Endothelial cell of umbilical vein (primary cell): ENCODE data around the gene LSMEM2. TPM values are rescaled to one million over a fixed set of nuclear protein-coding genes. Genes with fewer than 3 reads are reported as not detected.

Experiments
- BruUV-seq: library from RNA; stranded (reverse); fragments of 400-500 nt; replicated peaks from 2 replicates; lab custom pipeline; 2021; lab: Mats Ljungman, UMichigan
- CTCF ChIA-PET: fragments of 300-600, 350-600 bp; sonication (Branson Sonifier 250); formaldehyde crosslinking; loops from one replicate; lab custom pipeline; 2021; ENCODE audit warnings: antibody characterized with exemption, inconsistent platforms; lab: Charles Lee
- POLR2A ChIA-PET: fragments of 300-600, 350-600 bp; sonication (Branson Sonifier 250); formaldehyde crosslinking; loops from one replicate; lab custom pipeline; 2021; ENCODE audit warnings: antibody characterized with exemption, inconsistent platforms; lab: Charles Lee
- DNase-seq: peaks from one replicate; pipeline ENCODE4 v3.0.0-alpha.2; 2011; ENCODE audit warnings: low read depth, low spot score
- FAIRE-seq: peaks from 2 replicates; lab custom pipeline; 2011; peaks lifted over from hg19 to GRCh38; lab: Jason Lieb, UNC
- H2AFZ ChIP-seq: 2 replicates; pipeline ENCODE4 v1.6.0; 2012; ENCODE audit warnings: low read depth, low read length, control low read depth, inconsistent platforms
- H3K27ac ChIP-seq: 2 replicates; pipeline ENCODE4 v1.5.1; 2011; ENCODE audit warnings: low read depth, mild to moderate bottlenecking, control low read depth, low read length, moderate library complexity; ENCODE audit not compliant: insufficient read depth
- H3K27me3 ChIP-seq, 2 experiments: 2 replicates each; pipeline versions ENCODE4 v1.6.0 to v1.6.1; 2011; ENCODE audit warnings: low read length in 2 of 2, mixed read lengths in 1 of 2; ENCODE audit not compliant: control insufficient read depth in 2 of 2, insufficient read depth in 2 of 2
- H3K36me3 ChIP-seq, 2 experiments: 2 replicates in 1 of 2; 3 replicates in 1 of 2; pipeline ENCODE4 v1.5.1; 2011; ENCODE audit warnings: low read length in 2 of 2, mild to moderate bottlenecking in 1 of 2, moderate library complexity in 1 of 2; ENCODE audit not compliant: control insufficient read depth in 2 of 2, insufficient read depth in 2 of 2; ENCODE audit errors: extremely low read depth in 1 of 2
- H3K4me1 ChIP-seq: 3 replicates; pipeline ENCODE4 v1.5.1; 2011; ENCODE audit warnings: mild to moderate bottlenecking, low read length; ENCODE audit not compliant: control insufficient read depth, insufficient read depth; ENCODE audit errors: extremely low read depth
- H3K4me2 ChIP-seq: 2 replicates; pipeline ENCODE4 v1.6.1; 2011; ENCODE audit warnings: low read length, control low read depth, mixed read lengths; ENCODE audit not compliant: insufficient read depth
- H3K4me3 ChIP-seq, 3 experiments: fragments of 200-600 bp in 1 of 3; sonication (generic), shearing (Covaris generic) in 1 of 3; replicated peaks in 1 of 3; 2 replicates each; pipeline ENCODE4 v1.5.1; 2011 to 2016; ENCODE audit warnings: control low read depth in 3 of 3, low read length in 3 of 3, mild to moderate bottlenecking in 2 of 3, inconsistent platforms in 1 of 3, low read depth in 1 of 3, moderate library complexity in 1 of 3; ENCODE audit not compliant: insufficient read depth in 1 of 3
- H3K79me2 ChIP-seq: 2 replicates; pipeline ENCODE4 v1.6.0; 2012; ENCODE audit warnings: low read length, inconsistent platforms; ENCODE audit not compliant: control insufficient read depth, insufficient read depth
- H3K9ac ChIP-seq: replicated peaks from 2 replicates; pipeline ENCODE3; 2011; ENCODE audit warnings: low read length, control low read depth; ENCODE audit not compliant: insufficient read depth; ENCODE audit errors: extremely low read depth
- H3K9me1 ChIP-seq: replicated peaks from 3 replicates; pipeline ENCODE4 v1.6.0; 2011; ENCODE audit warnings: mild to moderate bottlenecking, low read length; ENCODE audit not compliant: control insufficient read depth, insufficient read depth; ENCODE audit errors: extremely low read depth
- H3K9me3 ChIP-seq: replicated peaks from 2 replicates; pipeline ENCODE4 v1.5.1; 2012; ENCODE audit warnings: low read length, inconsistent platforms; ENCODE audit not compliant: control insufficient read depth, insufficient read depth
- H4K20me1 ChIP-seq: replicated peaks from 2 replicates; pipeline ENCODE3; 2011; ENCODE audit warnings: mild to moderate bottlenecking, low read length; ENCODE audit not compliant: control insufficient read depth, insufficient read depth; ENCODE audit errors: extremely low read depth
- CTCF ChIP-seq, 2 donors: IDR thresholded peaks; 1 replicate in 1 of 2; 2 replicates in 1 of 2; pipeline ENCODE4 v1.5.1; 2011; ENCODE audit warnings: low read length in 2 of 2, mild to moderate bottlenecking in 2 of 2, moderate library complexity in 2 of 2, control low read depth in 1 of 2, inconsistent platforms in 1 of 2, low read depth in 1 of 2; ENCODE audit not compliant: insufficient read depth in 1 of 2; ENCODE audit errors: extremely low read depth in 1 of 2
- EZH2 ChIP-seq: IDR thresholded peaks from 2 replicates; pipeline ENCODE4 v1.6.1; 2012; ENCODE audit warnings: borderline replicate concordance, low read depth, mild to moderate bottlenecking, moderate library complexity, low read length, inconsistent platforms; ENCODE audit not compliant: severe bottlenecking
- FOS ChIP-seq: IDR thresholded peaks from 2 replicates; pipeline ENCODE4 v1.6.1; 2011; ENCODE audit warnings: mild to moderate bottlenecking, low read length, moderate library complexity, borderline replicate concordance; ENCODE audit not compliant: insufficient read depth
- GATA2 ChIP-seq: IDR thresholded peaks from 2 replicates; pipeline ENCODE4 v1.7.0; 2011; ENCODE audit warnings: low read depth, mild to moderate bottlenecking, moderate library complexity, mixed read lengths, low read length; ENCODE audit not compliant: insufficient read length, insufficient read depth
- JUN ChIP-seq: IDR thresholded peaks from 2 replicates; pipeline ENCODE4 v1.6.1; 2011; ENCODE audit warnings: borderline replicate concordance, low read depth; ENCODE audit not compliant: insufficient read length, insufficient read depth
- MAX ChIP-seq: IDR thresholded peaks from 2 replicates; pipeline ENCODE4 v1.6.1; 2011; ENCODE audit not compliant: insufficient read depth, insufficient read length
- MYC ChIP-seq: IDR thresholded peaks from one replicate; pipeline ENCODE4 v1.6.1; 2011; ENCODE audit warnings: mild to moderate bottlenecking, low read depth, low read length
- POLR2A ChIP-seq: IDR thresholded peaks from 2 replicates; pipeline ENCODE4 v1.6.1; 2012; ENCODE audit warnings: low read depth, mild to moderate bottlenecking, control low read depth, low read length
- POLR2AphosphoS5 ChIP-seq: IDR thresholded peaks from 2 replicates; pipeline ENCODE4 v1.6.1; 2012; ENCODE audit warnings: low read depth, mild to moderate bottlenecking, control low read depth, low read length, moderate library complexity; ENCODE audit not compliant: insufficient read depth
- dilution Hi-C: fragments of 300-500 bp; cut with MboI; formaldehyde crosslinking; loops from one replicate; pipeline ENCODE4 v1.15.0; 2019; ENCODE audit warnings: low sequenced_read_pairs; ENCODE audit not compliant: extremely low pct_ligation_motif_present
- intact Hi-C: fragments of 100-400 bp; cut with micrococcal nuclease; formaldehyde crosslinking; loops from one replicate; pipeline ENCODE4 v1.10.0; 2022
- polyA plus RNA-seq, 4 experiments: library from polyadenylated mRNA; depleted of rRNA in 3 of 4; stranded (reverse) in 3 of 4; unstranded in 1 of 4; fragments of >200 nt; gene quantifications; 2 replicates each; pipeline versions ENCODE4 v1.2.1 to v1.2.3, GENCODE V29; 2011 to 2012; ENCODE audit warnings: missing spikeins in 1 of 4
- total RNA-seq: library from RNA; stranded (reverse); gene quantifications from 2 replicates; pipeline ENCODE4 v1.2.3, GENCODE V29; 2021

LSMEM2 gene
- total and polyA plus RNA-seq, 2 donors (not counting 3 experiments of a cell fraction or from before 2014, with no cell fraction given): not detected

GRCh38 chr3:50246517-50246954, 32.4 kb upstream of the LSMEM2 start:
- no peaks in the 10 kb centered on the region for H3K27me3 ChIP-seq
- peaks cover 90% of the 10 kb centered on the region for H3K4me1 ChIP-seq
- peak overlapping the region; percentile 56 for H3K9ac ChIP-seq
- H3K36me3 ChIP-seq: peaks cover 4 to 29% of the 10 kb centered on the region in 2 experiments
- H4K20me1 ChIP-seq: no peaks in the 10 kb centered on the region
- POLR2A ChIA-PET: interaction anchor here (0.8 to 1.9 kb wide), 5 partner anchors 10 to 82 kb away, joined by 3 to 14 read pairs (median 3); partner anchors contain the start of genes GNAI2, SEMA3B and TUSC2
- CTCF ChIA-PET: interaction anchor here (0.5 to 3.7 kb wide), 25 partner anchors 9 to 407 kb away, joined by 3 to 134 read pairs (median 6); partner anchors contain the start of genes GNAI2, GNAT1 and IFRD2
- H3K9me3 ChIP-seq: no peaks in the 10 kb centered on the region
- TF ChIP-seq EZH2: no peak
- TF ChIP-seq POLR2AphosphoS5: no peak
- no peak for TF ChIP-seq GATA2
- TF ChIP-seq MAX: peak; percentile 12
- peak; percentile 10 for TF ChIP-seq FOS
- no peak for TF ChIP-seq POLR2A
- TF ChIP-seq JUN: no peak
- no peak for TF ChIP-seq CTCF (IDR thresholded peaks at IDR 0.05; ENCODE audit: extremely low read depth in 1 of 2, insufficient read depth in 1 of 2, low read depth in 1 of 2, low read length in 2 of 2)
- TF ChIP-seq MYC: no peak
- no TSS peak for BruUV-seq
- H3K27ac ChIP-seq: peak overlapping the region; percentile 86
- dilution Hi-C loops (no loop called here), intact Hi-C loops (loop anchor here (1.0 to 2.0 kb wide), 5 partner anchors 8 to 27 kb away; no protein-coding TSS in a partner anchor)
- FAIRE-seq (no peak), DNase-seq (peak; percentile 78)
- H2AFZ ChIP-seq: no peak overlapping the region
- H3K9me1 ChIP-seq: no peaks in the 10 kb centered on the region
- H3K4me3 ChIP-seq: no peak overlapping the region
- H3K4me2 ChIP-seq: peak overlapping the region; percentile 32
- H3K79me2 ChIP-seq: peaks cover 91% of the 10 kb centered on the region
